MM.1S (cell line): ENCODE results near the gene AP1M1.
"Not testable (repeated sequence)": the region's sequence is repeated elsewhere in the genome, so short reads cannot be mapped to it uniquely, and the experiment has no call there.

Experiments used
- EZH2 ChIP-seq: fragments of 300-600 bp; sonication (generic); optimal IDR thresholded peaks from 2 replicates; pipeline ENCODE3; 2017; ENCODE audit warnings: low read depth, mild to moderate bottlenecking, antibody characterized with exemption, low read length, mixed read lengths
- TF ChIP-seq, protein P1 (sequence below): fragments of 300-600 bp; sonication (generic); IDR thresholded peaks from 2 replicates; pipeline ENCODE4 v1.5.1; 2016; ENCODE audit warnings: antibody characterized with exemption, low read length, mixed read lengths

DNA sequence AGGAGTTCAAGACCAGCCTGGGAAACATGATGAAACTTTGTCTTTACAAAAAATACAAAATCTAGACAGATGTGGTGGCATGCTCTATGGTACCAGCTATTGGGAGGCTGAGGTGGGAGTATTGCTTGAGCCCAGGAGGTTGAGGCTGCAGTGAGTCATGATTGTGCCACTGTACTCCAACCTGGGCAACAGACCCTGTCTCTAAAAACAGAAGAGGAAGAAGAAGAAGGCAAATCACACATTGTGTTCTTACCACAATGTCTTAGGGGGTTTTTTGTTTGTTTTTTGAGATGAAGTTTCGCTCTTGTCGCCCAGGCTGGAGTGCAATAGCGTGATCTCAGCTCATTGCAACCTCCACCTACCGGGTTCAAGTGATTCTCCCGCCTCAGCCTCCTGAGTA, 18.8 kb upstream of the AP1M1 start:
- TF ChIP-seq, protein P1, sequence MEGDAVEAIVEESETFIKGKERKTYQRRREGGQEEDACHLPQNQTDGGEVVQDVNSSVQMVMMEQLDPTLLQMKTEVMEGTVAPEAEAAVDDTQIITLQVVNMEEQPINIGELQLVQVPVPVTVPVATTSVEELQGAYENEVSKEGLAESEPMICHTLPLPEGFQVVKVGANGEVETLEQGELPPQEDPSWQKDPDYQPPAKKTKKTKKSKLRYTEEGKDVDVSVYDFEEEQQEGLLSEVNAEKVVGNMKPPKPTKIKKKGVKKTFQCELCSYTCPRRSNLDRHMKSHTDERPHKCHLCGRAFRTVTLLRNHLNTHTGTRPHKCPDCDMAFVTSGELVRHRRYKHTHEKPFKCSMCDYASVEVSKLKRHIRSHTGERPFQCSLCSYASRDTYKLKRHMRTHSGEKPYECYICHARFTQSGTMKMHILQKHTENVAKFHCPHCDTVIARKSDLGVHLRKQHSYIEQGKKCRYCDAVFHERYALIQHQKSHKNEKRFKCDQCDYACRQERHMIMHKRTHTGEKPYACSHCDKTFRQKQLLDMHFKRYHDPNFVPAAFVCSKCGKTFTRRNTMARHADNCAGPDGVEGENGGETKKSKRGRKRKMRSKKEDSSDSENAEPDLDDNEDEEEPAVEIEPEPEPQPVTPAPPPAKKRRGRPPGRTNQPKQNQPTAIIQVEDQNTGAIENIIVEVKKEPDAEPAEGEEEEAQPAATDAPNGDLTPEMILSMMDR, result not testable (repeated sequence)
- TF ChIP-seq EZH2, result not testable (repeated sequence)
